ENCODE measurements around the gene IL2RA.
A peak's percentile ranks its signal among the peaks of the same experiment; 100 is the strongest.

IL2RA gene

GRCh38 chr10:6025683-6026255 is 36.4 kb downstream of the IL2RA start:
- Histone ChIP-seq H3K4me3 (ENCODE audit: low read depth, low read length) (no peak overlapping the region), H3K36me3 (ENCODE audit: insufficient read depth, low read length) (no peaks in the 10 kb centered on the region)

GRCh38 chr10:6024334-6024682 is 37.9 kb downstream of the IL2RA start:
- peaks cover 35% of the 10 kb centered on the region for H3K27me3 ChIP-seq (ENCODE audit: insufficient read depth, low read length)

More at GRCh38 chr10:6025683-6026255, 36.4 kb downstream of the IL2RA start:
- Histone ChIP-seq H3K4me1 (ENCODE audit: control insufficient read depth, insufficient read depth, low read length, unreplicated experiment) (no peaks in the 10 kb centered on the region), H3K27me3 (ENCODE audit: insufficient read depth, low read length) (peaks cover 35% of the 10 kb centered on the region), H3K27ac (ENCODE audit: low read depth, low read length) (no peak overlapping the region), H2AFZ (ENCODE audit: low read length, unreplicated experiment) (no peak overlapping the region), H3K79me2 (ENCODE audit: control insufficient read depth, insufficient read depth, low read length, unreplicated experiment) (no peaks in the 10 kb centered on the region)

GRCh38 chr10:6023661-6024333 is 38.4 kb downstream of the IL2RA start:
- Histone ChIP-seq H3K27ac (ENCODE audit: low read depth, low read length) (no peak overlapping the region), H3K4me3 (ENCODE audit: low read depth, low read length) (no peak overlapping the region), H3K36me3 (ENCODE audit: insufficient read depth, low read length) (no peaks in the 10 kb centered on the region), H2AFZ (ENCODE audit: low read length, unreplicated experiment) (no peak overlapping the region), H3K79me2 (ENCODE audit: control insufficient read depth, insufficient read depth, low read length, unreplicated experiment) (no peaks in the 10 kb centered on the region), H3K4me1 (ENCODE audit: control insufficient read depth, insufficient read depth, low read length, unreplicated experiment) (no peaks in the 10 kb centered on the region), H3K27me3 (ENCODE audit: insufficient read depth, low read length) (peaks cover 40% of the 10 kb centered on the region)

More at GRCh38 chr10:6024334-6024682, 37.9 kb downstream of the IL2RA start:
- no peak overlapping the region for H2AFZ ChIP-seq (ENCODE audit: low read length, unreplicated experiment)
- no peak overlapping the region for H3K27ac ChIP-seq (ENCODE audit: low read depth, low read length)
- H3K79me2 ChIP-seq (ENCODE audit: control insufficient read depth, insufficient read depth, low read length, unreplicated experiment): no peaks in the 10 kb centered on the region
- no peak overlapping the region for H3K4me3 ChIP-seq (ENCODE audit: low read depth, low read length)
- H3K36me3 ChIP-seq (ENCODE audit: insufficient read depth, low read length): no peaks in the 10 kb centered on the region
- H3K4me1 ChIP-seq (ENCODE audit: control insufficient read depth, insufficient read depth, low read length, unreplicated experiment): no peaks in the 10 kb centered on the region

- Histone ChIP-seq H3K79me2 (ENCODE audit: control insufficient read depth, insufficient read depth, low read length, unreplicated experiment) (no peaks in the 10 kb centered on the region), H3K4me1 (ENCODE audit: control insufficient read depth, insufficient read depth, low read length, unreplicated experiment) (no peaks in the 10 kb centered on the region), H3K4me3 (ENCODE audit: low read depth, low read length) (no peak overlapping the region), H3K27ac (ENCODE audit: low read depth, low read length) (no peak overlapping the region), H3K27me3 (ENCODE audit: insufficient read depth, low read length) (peaks cover 42% of the 10 kb centered on the region), H3K36me3 (ENCODE audit: insufficient read depth, low read length) (no peaks in the 10 kb centered on the region), H2AFZ (ENCODE audit: low read length, unreplicated experiment) (no peak overlapping the region)
Observed at GRCh38 chr10:6022660-6023059, 39.5 kb downstream of the IL2RA start.

GRCh38 chr10:6020826-6021225 is 41.3 kb downstream of the IL2RA start:
- no peaks in the 10 kb centered on the region for H3K36me3 ChIP-seq (ENCODE audit: insufficient read depth, low read length)
- no peaks in the 10 kb centered on the region for H3K79me2 ChIP-seq (ENCODE audit: control insufficient read depth, insufficient read depth, low read length, unreplicated experiment)
- no peak overlapping the region for H3K4me3 ChIP-seq (ENCODE audit: low read depth, low read length)
- H3K27ac ChIP-seq (ENCODE audit: low read depth, low read length): no peak overlapping the region
- no peak overlapping the region for H2AFZ ChIP-seq (ENCODE audit: low read length, unreplicated experiment)
- no peaks in the 10 kb centered on the region for H3K4me1 ChIP-seq (ENCODE audit: control insufficient read depth, insufficient read depth, low read length, unreplicated experiment)
- H3K27me3 ChIP-seq (ENCODE audit: insufficient read depth, low read length): peaks cover 34% of the 10 kb centered on the region

- no peak overlapping the region for H3K27ac ChIP-seq (ENCODE audit: low read depth, low read length)
- H3K27me3 ChIP-seq (ENCODE audit: insufficient read depth, low read length): peaks cover 33% of the 10 kb centered on the region; the same call in 1 of the 2 replicates
- H3K36me3 ChIP-seq (ENCODE audit: insufficient read depth, low read length): no peaks in the 10 kb centered on the region
- H3K79me2 ChIP-seq (ENCODE audit: control insufficient read depth, insufficient read depth, low read length, unreplicated experiment): no peaks in the 10 kb centered on the region
- no peak overlapping the region for H2AFZ ChIP-seq (ENCODE audit: low read length, unreplicated experiment)
- no peak overlapping the region for H3K4me3 ChIP-seq (ENCODE audit: low read depth, low read length)
- no peaks in the 10 kb centered on the region for H3K4me1 ChIP-seq (ENCODE audit: control insufficient read depth, insufficient read depth, low read length, unreplicated experiment)
Observed at GRCh38 chr10:6019796-6020195, 42.4 kb downstream of the IL2RA start.

- Histone ChIP-seq H2AFZ (ENCODE audit: low read length, unreplicated experiment) (no peak overlapping the region), H3K27me3 (ENCODE audit: insufficient read depth, low read length) (peaks cover 33% of the 10 kb centered on the region; the same call in 1 of the 2 replicates), H3K79me2 (ENCODE audit: control insufficient read depth, insufficient read depth, low read length, unreplicated experiment) (no peaks in the 10 kb centered on the region), H3K36me3 (ENCODE audit: insufficient read depth, low read length) (no peaks in the 10 kb centered on the region), H3K4me1 (ENCODE audit: control insufficient read depth, insufficient read depth, low read length, unreplicated experiment) (no peaks in the 10 kb centered on the region), H3K27ac (ENCODE audit: low read depth, low read length) (no peak overlapping the region), H3K4me3 (ENCODE audit: low read depth, low read length) (no peak overlapping the region)
Observed at GRCh38 chr10:6019010-6019782, 43.0 kb downstream of the IL2RA start.

- peaks cover 27% of the 10 kb centered on the region; the same call in 1 of the 2 replicates for H3K27me3 ChIP-seq (ENCODE audit: insufficient read depth, low read length)
Observed at GRCh38 chr10:6018422-6018821, 43.7 kb downstream of the IL2RA start.

GRCh38 chr10:6017781-6018354 is 44.3 kb downstream of the IL2RA start:
- no peak overlapping the region for H3K4me3 ChIP-seq (ENCODE audit: low read depth, low read length)
- H3K27me3 ChIP-seq (ENCODE audit: insufficient read depth, low read length): peaks cover 23% of the 10 kb centered on the region; the same call in 1 of the 2 replicates
- H3K27ac ChIP-seq (ENCODE audit: low read depth, low read length): no peak overlapping the region
- no peaks in the 10 kb centered on the region for H3K79me2 ChIP-seq (ENCODE audit: control insufficient read depth, insufficient read depth, low read length, unreplicated experiment)
- no peaks in the 10 kb centered on the region for H3K4me1 ChIP-seq (ENCODE audit: control insufficient read depth, insufficient read depth, low read length, unreplicated experiment)
- H2AFZ ChIP-seq (ENCODE audit: low read length, unreplicated experiment): no peak overlapping the region
- H3K36me3 ChIP-seq (ENCODE audit: insufficient read depth, low read length): no peaks in the 10 kb centered on the region

More at GRCh38 chr10:6018422-6018821, 43.7 kb downstream of the IL2RA start:
- Histone ChIP-seq H3K4me1 (ENCODE audit: control insufficient read depth, insufficient read depth, low read length, unreplicated experiment) (no peaks in the 10 kb centered on the region), H3K79me2 (ENCODE audit: control insufficient read depth, insufficient read depth, low read length, unreplicated experiment) (no peaks in the 10 kb centered on the region), H3K36me3 (ENCODE audit: insufficient read depth, low read length) (no peaks in the 10 kb centered on the region), H2AFZ (ENCODE audit: low read length, unreplicated experiment) (no peak overlapping the region), H3K27ac (ENCODE audit: low read depth, low read length) (no peak overlapping the region), H3K4me3 (ENCODE audit: low read depth, low read length) (no peak overlapping the region)

- Histone ChIP-seq H3K79me2 (ENCODE audit: control insufficient read depth, insufficient read depth, low read length, unreplicated experiment) (no peaks in the 10 kb centered on the region), H3K27me3 (ENCODE audit: insufficient read depth, low read length) (peaks cover 21% of the 10 kb centered on the region; the same call in 1 of the 2 replicates), H3K36me3 (ENCODE audit: insufficient read depth, low read length) (no peaks in the 10 kb centered on the region), H3K4me3 (ENCODE audit: low read depth, low read length) (no peak overlapping the region), H3K27ac (ENCODE audit: low read depth, low read length) (no peak overlapping the region), H3K4me1 (ENCODE audit: control insufficient read depth, insufficient read depth, low read length, unreplicated experiment) (peaks cover 7% of the 10 kb centered on the region), H2AFZ (ENCODE audit: low read length, unreplicated experiment) (peak overlapping the region; percentile 55)
Observed at GRCh38 chr10:6014241-6014761, 47.9 kb downstream of the IL2RA start.

All from ACC112 (cell line).